GM23338 (cell line): ENCODE measurements around the gene GPANK1.

ENCODE experiments used
- CREB1 ChIP-seq: fragments of 250-450 bp; sonication (Bioruptor Pico); IDR thresholded peaks from 2 replicates; pipeline ENCODE4 v1.5.0; 2020; ENCODE audit warnings: low read depth, mild to moderate bottlenecking, moderate library complexity
- ETS1 ChIP-seq: IDR thresholded peaks from 2 replicates; pipeline ENCODE4 v1.6.1; 2016; ENCODE audit warnings: antibody characterized with exemption
- EZH2 ChIP-seq: fragments of 200-600 bp; sonication (generic); IDR thresholded peaks from one replicate; pipeline ENCODE4 v1.8.0; 2017; ENCODE audit warnings: antibody characterized with exemption, mild to moderate bottlenecking, low read depth; ENCODE audit not compliant: unreplicated experiment
- EZH2phosphoT487 ChIP-seq: fragments of 200-600 bp; sonication (generic); IDR thresholded peaks from one replicate; pipeline ENCODE4 v1.8.1; 2018; ENCODE audit warnings: antibody characterized with exemption; ENCODE audit not compliant: unreplicated experiment
- JUNB ChIP-seq: IDR thresholded peaks from one replicate; pipeline ENCODE4 v1.6.1; 2016; ENCODE audit warnings: antibody characterized with exemption; ENCODE audit not compliant: unreplicated experiment
- POLR2AphosphoS5 ChIP-seq: IDR thresholded peaks from 2 replicates; pipeline ENCODE4 v1.6.1; 2016; ENCODE audit warnings: antibody characterized with exemption, low read depth
- STAT1 ChIP-seq: IDR thresholded peaks from one replicate; pipeline ENCODE4 v1.6.1; 2016; ENCODE audit warnings: antibody characterized with exemption; ENCODE audit not compliant: unreplicated experiment
- ZNF331 ChIP-seq: fragments of 250-450 bp; sonication (Bioruptor Pico); IDR thresholded peaks from 2 replicates; pipeline ENCODE4 v1.5.0; 2020; ENCODE audit warnings: low read depth, mild to moderate bottlenecking, moderate library complexity
- TF ChIP-seq, protein P1 (sequence below), 2 experiments: fragments of 200-600 bp in 1 of 2; sonication (generic) in 1 of 2; conservative IDR thresholded peaks; 2 replicates each; pipeline versions ENCODE4 v1.5.1 to v1.6.1; 2016 to 2017; ENCODE audit warnings: antibody characterized with exemption in 2 of 2, low read depth in 2 of 2, mild to moderate bottlenecking in 2 of 2, moderate library complexity in 1 of 2
- TF ChIP-seq, protein P2 (sequence below): IDR thresholded peaks from one replicate; pipeline ENCODE4 v1.6.1; 2018; ENCODE audit warnings: antibody characterized with exemption; ENCODE audit not compliant: unreplicated experiment
- TF ChIP-seq, protein P3 (sequence below): fragments of 250-450 bp; sonication (Bioruptor Pico); IDR thresholded peaks from 2 replicates; pipeline ENCODE4 v1.5.0; 2020; ENCODE audit warnings: mild to moderate bottlenecking, moderate library complexity

DNA sequence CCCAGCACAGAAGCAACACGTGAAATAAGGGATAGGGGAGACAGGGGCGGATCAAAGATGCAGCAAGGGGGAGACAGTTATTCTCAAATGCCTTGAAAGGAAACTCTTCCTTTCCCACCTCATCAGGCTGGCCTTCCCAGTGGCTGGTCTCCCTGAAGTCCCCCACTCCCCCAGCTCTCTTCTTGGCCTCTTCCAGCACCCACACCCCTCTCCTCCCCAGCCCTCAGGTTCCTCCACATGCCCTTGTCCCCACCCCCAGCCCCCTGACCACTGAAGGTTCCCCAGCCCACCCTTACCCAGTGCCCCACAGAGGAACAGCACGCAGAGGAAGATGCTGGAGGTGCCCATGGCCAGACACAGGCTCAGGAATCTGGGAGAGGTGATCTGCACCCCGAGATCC, 48.7 kb upstream of the GPANK1 start:
- TF ChIP-seq, protein P1, sequence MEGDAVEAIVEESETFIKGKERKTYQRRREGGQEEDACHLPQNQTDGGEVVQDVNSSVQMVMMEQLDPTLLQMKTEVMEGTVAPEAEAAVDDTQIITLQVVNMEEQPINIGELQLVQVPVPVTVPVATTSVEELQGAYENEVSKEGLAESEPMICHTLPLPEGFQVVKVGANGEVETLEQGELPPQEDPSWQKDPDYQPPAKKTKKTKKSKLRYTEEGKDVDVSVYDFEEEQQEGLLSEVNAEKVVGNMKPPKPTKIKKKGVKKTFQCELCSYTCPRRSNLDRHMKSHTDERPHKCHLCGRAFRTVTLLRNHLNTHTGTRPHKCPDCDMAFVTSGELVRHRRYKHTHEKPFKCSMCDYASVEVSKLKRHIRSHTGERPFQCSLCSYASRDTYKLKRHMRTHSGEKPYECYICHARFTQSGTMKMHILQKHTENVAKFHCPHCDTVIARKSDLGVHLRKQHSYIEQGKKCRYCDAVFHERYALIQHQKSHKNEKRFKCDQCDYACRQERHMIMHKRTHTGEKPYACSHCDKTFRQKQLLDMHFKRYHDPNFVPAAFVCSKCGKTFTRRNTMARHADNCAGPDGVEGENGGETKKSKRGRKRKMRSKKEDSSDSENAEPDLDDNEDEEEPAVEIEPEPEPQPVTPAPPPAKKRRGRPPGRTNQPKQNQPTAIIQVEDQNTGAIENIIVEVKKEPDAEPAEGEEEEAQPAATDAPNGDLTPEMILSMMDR (conservative IDR thresholded peaks at IDR 0.05; ENCODE audit: low read depth in 2 of 2): no peak
- TF ChIP-seq POLR2AphosphoS5 (no peak), EZH2phosphoT487 (no peak), CREB1 (no peak), JUNB (no peak), ETS1 (no peak), EZH2 (no peak), STAT1 (no peak), ZNF331 (CRISPR knock-in tag) (no peak)
- TF ChIP-seq, protein P2, sequence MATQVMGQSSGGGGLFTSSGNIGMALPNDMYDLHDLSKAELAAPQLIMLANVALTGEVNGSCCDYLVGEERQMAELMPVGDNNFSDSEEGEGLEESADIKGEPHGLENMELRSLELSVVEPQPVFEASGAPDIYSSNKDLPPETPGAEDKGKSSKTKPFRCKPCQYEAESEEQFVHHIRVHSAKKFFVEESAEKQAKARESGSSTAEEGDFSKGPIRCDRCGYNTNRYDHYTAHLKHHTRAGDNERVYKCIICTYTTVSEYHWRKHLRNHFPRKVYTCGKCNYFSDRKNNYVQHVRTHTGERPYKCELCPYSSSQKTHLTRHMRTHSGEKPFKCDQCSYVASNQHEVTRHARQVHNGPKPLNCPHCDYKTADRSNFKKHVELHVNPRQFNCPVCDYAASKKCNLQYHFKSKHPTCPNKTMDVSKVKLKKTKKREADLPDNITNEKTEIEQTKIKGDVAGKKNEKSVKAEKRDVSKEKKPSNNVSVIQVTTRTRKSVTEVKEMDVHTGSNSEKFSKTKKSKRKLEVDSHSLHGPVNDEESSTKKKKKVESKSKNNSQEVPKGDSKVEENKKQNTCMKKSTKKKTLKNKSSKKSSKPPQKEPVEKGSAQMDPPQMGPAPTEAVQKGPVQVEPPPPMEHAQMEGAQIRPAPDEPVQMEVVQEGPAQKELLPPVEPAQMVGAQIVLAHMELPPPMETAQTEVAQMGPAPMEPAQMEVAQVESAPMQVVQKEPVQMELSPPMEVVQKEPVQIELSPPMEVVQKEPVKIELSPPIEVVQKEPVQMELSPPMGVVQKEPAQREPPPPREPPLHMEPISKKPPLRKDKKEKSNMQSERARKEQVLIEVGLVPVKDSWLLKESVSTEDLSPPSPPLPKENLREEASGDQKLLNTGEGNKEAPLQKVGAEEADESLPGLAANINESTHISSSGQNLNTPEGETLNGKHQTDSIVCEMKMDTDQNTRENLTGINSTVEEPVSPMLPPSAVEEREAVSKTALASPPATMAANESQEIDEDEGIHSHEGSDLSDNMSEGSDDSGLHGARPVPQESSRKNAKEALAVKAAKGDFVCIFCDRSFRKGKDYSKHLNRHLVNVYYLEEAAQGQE: no peak
- TF ChIP-seq, protein P3, sequence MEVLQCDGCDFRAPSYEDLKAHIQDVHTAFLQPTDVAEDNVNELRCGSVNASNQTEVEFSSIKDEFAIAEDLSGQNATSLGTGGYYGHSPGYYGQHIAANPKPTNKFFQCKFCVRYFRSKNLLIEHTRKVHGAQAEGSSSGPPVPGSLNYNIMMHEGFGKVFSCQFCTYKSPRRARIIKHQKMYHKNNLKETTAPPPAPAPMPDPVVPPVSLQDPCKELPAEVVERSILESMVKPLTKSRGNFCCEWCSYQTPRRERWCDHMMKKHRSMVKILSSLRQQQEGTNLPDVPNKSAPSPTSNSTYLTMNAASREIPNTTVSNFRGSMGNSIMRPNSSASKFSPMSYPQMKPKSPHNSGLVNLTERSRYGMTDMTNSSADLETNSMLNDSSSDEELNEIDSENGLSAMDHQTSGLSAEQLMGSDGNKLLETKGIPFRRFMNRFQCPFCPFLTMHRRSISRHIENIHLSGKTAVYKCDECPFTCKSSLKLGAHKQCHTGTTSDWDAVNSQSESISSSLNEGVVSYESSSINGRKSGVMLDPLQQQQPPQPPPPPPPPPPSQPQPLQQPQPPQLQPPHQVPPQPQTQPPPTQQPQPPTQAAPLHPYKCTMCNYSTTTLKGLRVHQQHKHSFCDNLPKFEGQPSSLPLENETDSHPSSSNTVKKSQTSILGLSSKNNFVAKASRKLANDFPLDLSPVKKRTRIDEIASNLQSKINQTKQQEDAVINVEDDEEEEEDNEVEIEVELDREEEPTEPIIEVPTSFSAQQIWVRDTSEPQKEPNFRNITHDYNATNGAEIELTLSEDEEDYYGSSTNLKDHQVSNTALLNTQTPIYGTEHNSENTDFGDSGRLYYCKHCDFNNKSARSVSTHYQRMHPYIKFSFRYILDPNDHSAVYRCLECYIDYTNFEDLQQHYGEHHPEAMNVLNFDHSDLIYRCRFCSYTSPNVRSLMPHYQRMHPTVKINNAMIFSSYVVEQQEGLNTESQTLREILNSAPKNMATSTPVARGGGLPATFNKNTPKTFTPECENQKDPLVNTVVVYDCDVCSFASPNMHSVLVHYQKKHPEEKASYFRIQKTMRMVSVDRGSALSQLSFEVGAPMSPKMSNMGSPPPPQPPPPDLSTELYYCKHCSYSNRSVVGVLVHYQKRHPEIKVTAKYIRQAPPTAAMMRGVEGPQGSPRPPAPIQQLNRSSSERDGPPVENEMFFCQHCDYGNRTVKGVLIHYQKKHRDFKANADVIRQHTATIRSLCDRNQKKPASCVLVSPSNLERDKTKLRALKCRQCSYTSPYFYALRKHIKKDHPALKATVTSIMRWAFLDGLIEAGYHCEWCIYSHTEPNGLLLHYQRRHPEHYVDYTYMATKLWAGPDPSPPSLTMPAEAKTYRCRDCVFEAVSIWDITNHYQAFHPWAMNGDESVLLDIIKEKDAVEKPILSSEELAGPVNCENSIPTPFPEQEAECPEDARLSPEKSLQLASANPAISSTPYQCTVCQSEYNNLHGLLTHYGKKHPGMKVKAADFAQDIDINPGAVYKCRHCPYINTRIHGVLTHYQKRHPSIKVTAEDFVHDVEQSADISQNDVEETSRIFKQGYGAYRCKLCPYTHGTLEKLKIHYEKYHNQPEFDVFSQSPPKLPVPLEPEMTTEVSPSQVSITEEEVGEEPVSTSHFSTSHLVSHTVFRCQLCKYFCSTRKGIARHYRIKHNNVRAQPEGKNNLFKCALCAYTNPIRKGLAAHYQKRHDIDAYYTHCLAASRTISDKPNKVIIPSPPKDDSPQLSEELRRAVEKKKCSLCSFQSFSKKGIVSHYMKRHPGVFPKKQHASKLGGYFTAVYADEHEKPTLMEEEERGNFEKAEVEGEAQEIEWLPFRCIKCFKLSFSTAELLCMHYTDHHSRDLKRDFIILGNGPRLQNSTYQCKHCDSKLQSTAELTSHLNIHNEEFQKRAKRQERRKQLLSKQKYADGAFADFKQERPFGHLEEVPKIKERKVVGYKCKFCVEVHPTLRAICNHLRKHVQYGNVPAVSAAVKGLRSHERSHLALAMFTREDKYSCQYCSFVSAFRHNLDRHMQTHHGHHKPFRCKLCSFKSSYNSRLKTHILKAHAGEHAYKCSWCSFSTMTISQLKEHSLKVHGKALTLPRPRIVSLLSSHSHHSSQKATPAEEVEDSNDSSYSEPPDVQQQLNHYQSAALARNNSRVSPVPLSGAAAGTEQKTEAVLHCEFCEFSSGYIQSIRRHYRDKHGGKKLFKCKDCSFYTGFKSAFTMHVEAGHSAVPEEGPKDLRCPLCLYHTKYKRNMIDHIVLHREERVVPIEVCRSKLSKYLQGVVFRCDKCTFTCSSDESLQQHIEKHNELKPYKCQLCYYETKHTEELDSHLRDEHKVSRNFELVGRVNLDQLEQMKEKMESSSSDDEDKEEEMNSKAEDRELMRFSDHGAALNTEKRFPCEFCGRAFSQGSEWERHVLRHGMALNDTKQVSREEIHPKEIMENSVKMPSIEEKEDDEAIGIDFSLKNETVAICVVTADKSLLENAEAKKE: no peak
